Stimulated activated CD8-positive, alpha-beta memory T cell treated with anti-CD3 and anti-CD28 coated beads, Interleukin-2, amount 100 ng/mL, for 1 hour (primary cell): ENCODE results near the gene CERCAM.
"Not testable (repeated sequence)": the region's sequence is repeated elsewhere in the genome, so short reads cannot be mapped to it uniquely, and the experiment has no call there.

Experiments used
- DNase-seq, 2 donors: peaks; one replicate each; pipeline ENCODE4 v3.0.0-alpha.2; 2020; ENCODE audit warnings: low read depth in 2 of 2

The CERCAM gene

DNA sequence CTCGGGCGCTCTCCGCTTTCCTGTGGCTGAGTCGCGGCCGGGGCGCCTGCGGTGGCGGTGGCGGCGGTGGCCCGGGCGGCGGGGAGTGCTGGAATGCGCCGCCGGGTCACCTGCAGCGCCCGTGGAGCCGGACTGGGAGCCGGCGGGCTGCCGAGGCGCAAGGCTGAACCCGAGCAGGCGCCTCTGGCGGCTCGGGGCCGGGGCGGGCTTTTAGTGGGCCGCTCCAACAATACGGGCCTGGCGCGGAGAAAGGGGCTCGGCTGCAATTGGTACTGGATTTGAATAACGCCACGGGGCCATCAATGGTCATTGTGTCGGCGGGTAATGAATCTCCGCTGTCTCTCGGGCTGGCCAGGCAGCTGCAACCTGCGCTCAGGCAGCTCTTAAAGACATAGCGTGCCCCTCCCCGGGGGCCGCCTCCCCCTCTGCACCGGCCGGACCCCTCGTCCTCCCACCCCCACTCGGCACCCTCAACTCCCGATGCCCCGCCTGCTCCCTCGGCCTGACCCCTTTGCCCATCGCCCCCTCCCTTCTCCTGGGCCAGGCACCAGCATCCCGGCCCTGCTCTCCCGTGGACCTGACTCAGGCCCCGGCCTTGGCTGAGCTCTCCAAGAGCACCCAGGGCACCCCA lies 27.4 kb upstream of the CERCAM start:
- DNase-seq = no peak

GRCh38 chr9:128393970-128394369 lies 26.7 kb upstream of the CERCAM start:
- no peak for DNase-seq

GRCh38 chr9:128394379-128395168 lies 26.1 kb upstream of the CERCAM start:
- no peak for DNase-seq

- DNase-seq = no peak
These were observed 23.6 kb upstream of the CERCAM start for GRCh38 chr9:128396970-128397613.

DNA sequence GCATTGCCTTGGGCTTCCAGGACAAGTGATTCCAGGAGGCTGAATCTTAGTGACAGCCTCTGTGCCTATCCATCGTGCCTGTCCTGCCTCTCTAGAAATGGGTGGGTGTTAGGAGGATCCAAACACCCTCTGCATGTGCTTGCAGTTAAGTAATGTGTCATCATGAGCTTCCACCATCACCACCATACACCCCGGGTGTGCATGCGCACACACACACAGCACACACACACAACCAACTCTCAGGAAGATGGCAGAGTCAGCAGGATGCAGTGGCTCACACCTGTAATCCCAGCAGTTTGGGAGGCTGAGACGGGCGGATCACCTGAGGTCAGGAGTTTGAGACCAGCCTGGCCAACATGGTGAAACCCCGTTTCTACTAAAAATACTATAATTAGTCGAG lies 22.8 kb upstream of the CERCAM start:
- DNase-seq = no peak

- no peak for DNase-seq
These were observed 20.8 kb upstream of the CERCAM start for GRCh38 chr9:128399861-128400260.

DNA sequence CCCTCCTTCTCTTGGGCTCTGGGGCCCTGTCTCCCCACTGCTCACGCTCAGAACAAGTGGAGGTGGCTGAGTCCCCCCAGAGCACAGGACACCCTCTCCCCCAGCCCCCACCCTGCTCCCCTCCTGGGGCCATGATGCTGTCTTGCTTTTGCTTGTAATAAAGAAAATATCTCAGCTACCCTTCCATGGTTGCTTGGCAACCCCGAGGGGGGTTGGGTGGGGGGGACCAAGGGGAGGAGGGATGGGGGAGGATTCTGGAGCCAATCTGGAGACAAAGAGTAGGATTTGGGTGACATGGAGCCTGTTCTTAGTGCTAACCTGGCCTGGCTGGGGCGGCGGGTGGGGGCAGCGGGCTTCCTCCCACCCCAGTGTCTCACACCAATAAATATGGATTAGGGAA lies 16.1 kb upstream of the CERCAM start:
- DNase-seq = no peak

DNA sequence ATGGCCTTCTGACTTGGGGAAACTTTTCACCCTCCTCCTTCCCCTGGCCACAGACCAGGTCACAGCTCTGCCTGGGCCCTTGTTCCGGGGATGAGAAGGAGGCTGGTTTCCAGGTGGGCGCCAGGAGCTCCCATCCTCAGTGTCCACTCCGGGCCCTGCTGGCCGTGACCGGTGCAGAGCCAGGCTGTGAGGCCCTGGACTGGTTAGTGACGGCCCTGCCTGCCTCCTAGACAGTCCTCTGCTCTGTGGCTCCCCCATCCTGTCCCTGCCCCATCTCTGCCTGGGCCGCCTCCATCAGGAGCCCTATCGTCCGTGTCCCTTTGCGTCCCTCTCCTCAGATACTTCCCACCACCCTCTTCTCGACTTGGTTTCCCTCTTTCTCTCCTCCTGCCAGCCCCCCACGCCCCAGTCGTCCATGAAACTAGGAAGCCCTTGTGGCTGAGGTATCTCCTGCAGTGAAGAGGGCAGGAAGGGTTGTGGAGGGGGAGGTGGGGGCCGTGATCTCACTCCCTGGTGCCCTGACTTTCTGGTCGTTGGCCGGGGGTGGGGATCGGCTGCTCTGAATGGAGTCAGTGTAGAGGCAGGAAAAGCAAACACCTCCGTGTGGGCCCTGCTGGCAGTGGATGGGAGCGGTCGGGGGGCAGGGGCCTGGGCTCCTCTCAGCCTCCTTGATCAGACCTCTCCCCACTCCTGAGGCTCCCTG lies 15.4 kb upstream of the CERCAM start:
- DNase-seq = no peak

DNA sequence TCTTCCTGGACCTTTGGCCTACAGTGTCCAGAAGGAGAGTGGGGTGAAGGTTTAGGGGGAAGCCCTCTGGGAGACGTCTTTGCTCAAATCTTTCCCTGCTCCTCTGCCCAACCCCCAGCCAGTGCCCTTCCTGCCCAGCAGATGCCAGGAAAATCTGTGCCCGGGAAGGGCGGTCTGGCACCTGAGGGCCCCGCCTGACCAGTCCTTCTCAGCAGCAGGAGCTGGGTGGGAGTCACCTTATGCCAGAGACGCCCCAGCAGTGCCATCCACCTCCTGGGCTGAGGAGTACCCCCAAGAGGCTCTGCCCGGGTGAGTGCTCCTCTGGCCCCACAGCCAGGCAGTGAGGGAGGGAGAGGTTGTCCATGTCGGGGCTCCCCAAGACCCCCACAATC lies 14.9 kb upstream of the CERCAM start:
- no peak for DNase-seq

DNA sequence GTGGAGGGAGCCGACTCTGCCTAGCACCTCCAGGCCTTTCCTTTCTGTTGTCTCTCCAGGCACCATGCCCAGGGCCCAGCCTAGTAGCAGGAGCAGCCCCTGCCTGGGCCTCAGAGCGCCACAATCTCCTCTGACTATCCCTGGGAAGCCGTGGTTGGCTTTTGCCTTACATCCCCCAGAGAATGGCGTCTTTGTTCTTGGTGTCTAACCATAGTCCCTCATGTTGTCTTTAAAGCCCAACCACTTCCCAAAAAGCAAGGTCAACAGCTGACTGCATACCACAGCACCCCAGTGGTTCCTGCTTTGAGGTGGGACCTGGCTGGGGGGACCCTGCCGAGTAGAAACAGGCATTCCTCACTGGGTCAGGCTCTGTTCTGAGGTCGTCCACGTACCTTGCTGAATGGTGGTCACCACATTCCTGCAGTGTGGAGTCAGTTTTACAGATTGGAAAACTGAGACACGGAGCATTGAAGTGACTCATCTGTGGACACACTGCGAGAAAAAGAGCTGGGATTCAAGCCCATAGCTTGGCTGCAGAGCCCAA lies 13.7 kb upstream of the CERCAM start:
- no peak for DNase-seq

DNA sequence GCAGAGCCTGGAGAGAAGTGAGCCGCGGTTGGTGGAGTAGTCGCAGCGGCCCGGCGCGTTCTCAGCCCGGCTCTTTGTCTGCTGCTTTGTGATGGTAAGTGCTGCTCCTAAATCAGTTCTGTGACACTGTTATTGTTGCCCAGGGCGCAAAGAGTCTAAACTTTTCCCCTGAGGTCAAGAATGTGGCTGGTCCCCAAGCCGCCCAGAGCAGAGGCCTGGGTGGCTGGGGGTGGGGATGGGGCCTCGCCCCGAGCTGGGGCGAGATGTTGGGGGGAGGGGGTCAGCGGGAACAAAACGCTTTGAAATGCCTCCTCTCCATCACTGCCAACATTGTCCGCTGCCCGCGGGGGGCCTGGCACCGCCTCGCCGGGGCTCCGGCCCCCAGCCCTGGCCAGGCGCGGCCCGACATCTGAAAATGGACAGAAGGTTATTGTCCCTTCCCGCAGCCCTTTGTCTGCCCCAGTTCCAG lies 11.7 kb upstream of the CERCAM start:
- DNase-seq = no peak

GRCh38 chr9:128409450-128409849 lies 11.2 kb upstream of the CERCAM start:
- no peak for DNase-seq

GRCh38 chr9:128409978-128410377 lies 10.7 kb upstream of the CERCAM start:
- no peak for DNase-seq

DNA sequence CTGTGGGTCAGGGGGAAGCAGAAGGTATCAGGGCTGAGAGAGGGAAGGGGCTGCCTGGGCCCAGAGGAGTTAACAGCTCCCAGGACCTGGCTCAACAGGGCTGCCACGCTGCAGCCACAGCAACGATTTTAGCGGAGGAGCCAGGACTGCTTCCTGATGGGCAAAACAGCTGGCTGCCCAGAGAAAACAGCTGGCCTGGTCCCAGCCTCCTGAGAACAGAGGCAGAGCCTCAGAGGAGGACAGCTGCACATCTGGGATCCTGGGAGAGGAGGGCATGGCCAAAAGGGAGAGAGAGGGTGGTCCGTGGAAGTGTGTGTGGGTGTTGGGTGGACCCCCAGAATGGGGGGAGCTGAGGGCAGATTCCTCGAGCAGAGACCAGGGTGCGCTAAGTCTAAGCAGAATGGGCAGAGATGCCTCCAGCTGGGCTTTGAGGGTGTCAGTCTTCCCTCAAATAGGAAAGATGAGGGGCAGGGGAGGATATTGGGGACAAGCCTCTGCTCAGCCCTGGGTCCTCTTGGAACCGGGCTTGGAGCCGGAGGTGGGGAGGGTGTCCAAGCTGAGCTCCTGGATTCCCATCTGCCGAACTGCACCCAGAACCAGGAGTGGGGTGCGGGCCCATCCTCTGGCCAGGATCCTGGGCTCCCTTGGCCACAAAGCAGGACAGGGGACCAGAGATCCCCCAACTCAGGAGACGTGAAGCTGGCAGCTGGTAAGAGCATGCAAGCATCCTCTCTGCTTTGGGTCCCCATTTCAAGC lies 9.1 kb upstream of the CERCAM start:
- DNase-seq = no peak

DNA sequence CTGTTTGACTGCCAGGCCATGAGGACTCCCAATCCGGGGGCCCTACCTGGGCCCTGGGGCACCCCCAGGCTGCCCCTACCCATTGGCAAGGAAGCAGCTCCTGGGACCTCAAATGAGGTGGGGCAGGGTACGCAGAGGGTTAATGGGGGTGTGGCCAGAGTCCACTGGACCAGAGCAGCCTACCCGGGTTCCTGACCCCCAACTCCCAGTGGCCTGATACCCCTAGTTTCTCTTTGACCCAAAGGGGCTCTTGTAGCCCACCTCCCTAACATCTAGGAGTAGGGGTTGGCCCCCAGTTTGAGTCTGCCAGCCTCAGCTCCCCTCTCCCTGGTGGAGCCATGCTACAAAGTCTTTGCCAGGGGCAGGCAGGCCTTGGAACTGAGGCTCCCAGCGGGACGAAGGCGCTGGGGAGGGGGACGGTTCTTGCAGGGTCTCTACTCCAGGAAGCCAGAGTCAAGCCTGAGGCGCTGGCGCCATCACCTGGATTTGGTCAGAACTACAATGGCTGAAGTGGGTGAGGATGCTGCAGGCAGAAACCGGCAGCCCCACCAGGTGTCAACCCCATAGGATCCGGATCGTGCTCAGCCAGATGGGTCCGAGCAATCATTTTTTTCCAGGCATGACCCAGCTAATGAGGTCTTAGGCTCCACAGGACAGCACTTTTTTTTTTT lies 8.4 kb upstream of the CERCAM start:
- DNase-seq = peak in 1 of 2 donors; percentile 16

- DNase-seq = not testable (repeated sequence)
These were observed 6.9 kb upstream of the CERCAM start for GRCh38 chr9:128413728-128414127.

DNA sequence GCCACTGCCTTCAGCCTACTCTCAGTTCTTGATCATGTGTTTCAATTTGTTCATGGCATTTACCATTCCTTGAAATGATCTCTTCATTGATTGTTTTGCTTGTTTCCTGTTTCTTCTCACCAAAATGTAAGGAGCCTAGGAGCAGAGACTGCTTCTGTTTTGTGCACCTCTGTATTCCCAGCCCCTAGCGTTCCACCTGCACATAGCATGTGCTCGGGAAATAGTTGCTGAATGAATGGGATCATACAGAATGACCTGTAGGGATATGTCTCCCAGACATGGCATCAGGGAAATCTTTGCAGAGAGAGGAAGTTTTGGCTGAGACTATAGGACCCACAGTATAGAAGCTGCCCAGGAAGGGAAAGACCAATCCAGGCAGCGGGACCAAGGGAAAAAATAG lies 6.2 kb upstream of the CERCAM start:
- no peak for DNase-seq

GRCh38 chr9:128415281-128415680 lies 5.4 kb upstream of the CERCAM start:
- DNase-seq = no peak

- DNase-seq = no peak
These were observed 4.6 kb upstream of the CERCAM start for GRCh38 chr9:128416014-128416413.

- no peak for DNase-seq
These were observed 4.1 kb upstream of the CERCAM start for GRCh38 chr9:128416432-128417019.
